ENCODE data around the gene KLHL1. TPM values are rescaled to one million over a fixed set of nuclear protein-coding genes. Genes with fewer than 3 reads are reported as not detected.

Gene KLHL1
- total RNA-seq, 1 donor from 2014 or later, result not detected

DNA sequence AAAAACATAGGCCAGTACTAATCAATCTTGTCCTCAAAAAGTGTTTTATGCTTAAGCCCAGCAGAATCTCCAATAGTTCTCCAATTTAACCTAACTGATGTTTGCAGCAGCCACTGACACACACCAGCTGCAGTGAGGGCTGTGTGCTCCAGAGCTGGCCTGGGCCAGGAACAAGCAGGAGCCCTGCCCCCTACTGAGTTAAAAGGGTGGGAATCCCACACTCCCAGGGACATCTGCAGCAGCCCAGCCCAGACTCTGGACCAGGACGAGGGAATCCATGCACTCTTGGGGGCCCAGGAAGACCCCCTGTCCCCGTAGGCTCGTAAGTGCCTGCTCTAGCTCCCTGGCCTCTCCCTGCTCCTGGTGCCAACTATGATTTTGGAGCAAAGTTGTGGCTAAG, 92.1 kb downstream of the KLHL1 start:
- FAIRE-seq (no peak), DNase-seq (ENCODE audit: low read depth) (no peak)
- Mint-ChIP-seq H3K27me3 (ENCODE audit: low read depth, unreplicated experiment) (no peaks in the 10 kb centered on the region), H3K4me3 (ENCODE audit: unreplicated experiment) (no peak overlapping the region), H3K4me1 (ENCODE audit: low read depth, unreplicated experiment) (no peaks in the 10 kb centered on the region), H3K27ac (ENCODE audit: unreplicated experiment) (no peak overlapping the region), H3K36me3 (ENCODE audit: low read depth, unreplicated experiment) (no peaks in the 10 kb centered on the region), H3K9me3 (ENCODE audit: unreplicated experiment) (no peaks in the 10 kb centered on the region)
- Histone ChIP-seq H3K4me3 (ENCODE audit: insufficient read depth, low read depth, low read length) (no peak overlapping the region), H3K79me2 (ENCODE audit: insufficient read depth, low read length) (no peaks in the 10 kb centered on the region), H3K4me1 (ENCODE audit: insufficient read depth, low read length) (no peaks in the 10 kb centered on the region), H3K27ac (ENCODE audit: low read depth, low read length) (no peak overlapping the region), H2AFZ (ENCODE audit: low read depth, low read length) (no peak overlapping the region), H4K20me1 (ENCODE audit: insufficient read depth, low read length) (no peaks in the 10 kb centered on the region), H3K4me2 (ENCODE audit: low read length) (no peak overlapping the region), H3K9ac (ENCODE audit: low read length) (no peak overlapping the region), H3K36me3 (ENCODE audit: insufficient read depth, low read length) (no peaks in the 10 kb centered on the region), H3K9me3 (ENCODE audit: insufficient read depth, low read depth, low read length) (no peaks in the 10 kb centered on the region), H3K27me3 (ENCODE audit: insufficient read depth, low read length) (no peaks in the 10 kb centered on the region)
- TF ChIP-seq, protein P1, sequence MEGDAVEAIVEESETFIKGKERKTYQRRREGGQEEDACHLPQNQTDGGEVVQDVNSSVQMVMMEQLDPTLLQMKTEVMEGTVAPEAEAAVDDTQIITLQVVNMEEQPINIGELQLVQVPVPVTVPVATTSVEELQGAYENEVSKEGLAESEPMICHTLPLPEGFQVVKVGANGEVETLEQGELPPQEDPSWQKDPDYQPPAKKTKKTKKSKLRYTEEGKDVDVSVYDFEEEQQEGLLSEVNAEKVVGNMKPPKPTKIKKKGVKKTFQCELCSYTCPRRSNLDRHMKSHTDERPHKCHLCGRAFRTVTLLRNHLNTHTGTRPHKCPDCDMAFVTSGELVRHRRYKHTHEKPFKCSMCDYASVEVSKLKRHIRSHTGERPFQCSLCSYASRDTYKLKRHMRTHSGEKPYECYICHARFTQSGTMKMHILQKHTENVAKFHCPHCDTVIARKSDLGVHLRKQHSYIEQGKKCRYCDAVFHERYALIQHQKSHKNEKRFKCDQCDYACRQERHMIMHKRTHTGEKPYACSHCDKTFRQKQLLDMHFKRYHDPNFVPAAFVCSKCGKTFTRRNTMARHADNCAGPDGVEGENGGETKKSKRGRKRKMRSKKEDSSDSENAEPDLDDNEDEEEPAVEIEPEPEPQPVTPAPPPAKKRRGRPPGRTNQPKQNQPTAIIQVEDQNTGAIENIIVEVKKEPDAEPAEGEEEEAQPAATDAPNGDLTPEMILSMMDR (IDR thresholded peaks at IDR 0.05; ENCODE audit: insufficient read depth, low read depth, low read length), result no peak
- TF ChIP-seq EZH2 (IDR thresholded peaks at IDR 0.05; ENCODE audit: insufficient read depth, low read length), result no peak

DNA sequence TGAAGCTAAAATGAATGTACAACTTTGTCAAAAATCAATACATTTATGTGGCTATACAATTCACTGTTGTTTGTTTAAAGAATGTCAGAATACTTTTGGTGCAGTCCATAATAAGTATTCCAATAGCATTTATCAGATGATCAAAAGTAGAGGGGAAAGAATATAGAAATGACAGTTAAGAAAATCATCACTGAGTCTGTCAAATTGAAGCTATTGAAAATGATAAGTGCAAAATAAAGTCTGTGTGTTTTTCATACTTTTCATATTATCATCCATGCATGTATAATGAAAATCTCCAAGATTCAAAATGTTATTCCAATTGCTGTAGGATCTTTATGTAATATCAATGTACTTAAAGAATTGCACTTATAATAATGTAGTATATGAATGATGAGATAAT, 93.9 kb downstream of the KLHL1 start:
- no peak for DNase-seq (ENCODE audit: low read depth)

DNA sequence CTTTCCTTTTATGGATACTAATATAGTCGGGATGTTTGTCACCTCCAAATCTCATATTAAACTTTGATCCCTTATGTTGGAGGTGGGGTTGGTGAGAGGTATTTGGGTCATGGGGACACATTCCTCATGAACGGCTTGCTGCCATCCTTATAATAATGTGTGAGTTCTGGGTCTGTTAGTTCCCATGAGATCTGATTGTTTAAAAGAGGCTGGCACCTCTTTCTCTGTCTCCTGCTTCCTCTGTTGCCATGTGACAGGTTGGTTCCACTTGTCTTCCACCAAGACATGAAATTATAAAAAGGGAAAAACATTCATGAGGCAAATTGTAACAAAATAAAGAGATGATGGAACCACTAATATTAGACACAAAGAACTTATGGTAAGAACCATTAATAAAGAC, 108.4 kb downstream of the KLHL1 start:
- Histone ChIP-seq H2AFZ (ENCODE audit: low read depth, low read length) (no peak overlapping the region), H3K4me1 (ENCODE audit: insufficient read depth, low read length) (no peaks in the 10 kb centered on the region), H3K79me2 (ENCODE audit: insufficient read depth, low read length) (no peaks in the 10 kb centered on the region), H3K27me3 (ENCODE audit: insufficient read depth, low read length) (no peaks in the 10 kb centered on the region), H3K27ac (ENCODE audit: low read depth, low read length) (no peak overlapping the region), H3K9ac (ENCODE audit: low read length) (no peak overlapping the region), H3K4me2 (ENCODE audit: low read length) (no peak overlapping the region), H3K4me3 (ENCODE audit: insufficient read depth, low read depth, low read length) (no peak overlapping the region), H3K9me3 (ENCODE audit: insufficient read depth, low read depth, low read length) (no peaks in the 10 kb centered on the region), H4K20me1 (ENCODE audit: insufficient read depth, low read length) (no peaks in the 10 kb centered on the region), H3K36me3 (ENCODE audit: insufficient read depth, low read length) (no peaks in the 10 kb centered on the region)
- no peaks in the 10 kb centered on the region for H3K36me3 Mint-ChIP-seq (ENCODE audit: low read depth, unreplicated experiment)
- no peaks in the 10 kb centered on the region for H3K4me1 Mint-ChIP-seq (ENCODE audit: low read depth, unreplicated experiment)
- no peak for FAIRE-seq
- no peak overlapping the region for H3K27ac Mint-ChIP-seq (ENCODE audit: unreplicated experiment)
- no peak overlapping the region for H3K4me3 Mint-ChIP-seq (ENCODE audit: unreplicated experiment)
- no peaks in the 10 kb centered on the region for H3K9me3 Mint-ChIP-seq (ENCODE audit: unreplicated experiment)
- H3K27me3 Mint-ChIP-seq (ENCODE audit: low read depth, unreplicated experiment), result no peaks in the 10 kb centered on the region
- no peak for DNase-seq (ENCODE audit: low read depth)
- TF ChIP-seq, protein P1 (IDR thresholded peaks at IDR 0.05; ENCODE audit: insufficient read depth, low read depth, low read length), result no peak
- TF ChIP-seq EZH2 (IDR thresholded peaks at IDR 0.05; ENCODE audit: insufficient read depth, low read length), result no peak

More for the DNA sequence above, 93.9 kb downstream of the KLHL1 start:
- no peaks in the 10 kb centered on the region for H3K9me3 Mint-ChIP-seq (ENCODE audit: unreplicated experiment)
- Histone ChIP-seq H3K9me3 (ENCODE audit: insufficient read depth, low read depth, low read length) (no peaks in the 10 kb centered on the region), H2AFZ (ENCODE audit: low read depth, low read length) (no peak overlapping the region), H4K20me1 (ENCODE audit: insufficient read depth, low read length) (no peaks in the 10 kb centered on the region), H3K4me3 (ENCODE audit: insufficient read depth, low read depth, low read length) (no peak overlapping the region), H3K27me3 (ENCODE audit: insufficient read depth, low read length) (no peaks in the 10 kb centered on the region), H3K9ac (ENCODE audit: low read length) (no peak overlapping the region), H3K36me3 (ENCODE audit: insufficient read depth, low read length) (no peaks in the 10 kb centered on the region), H3K79me2 (ENCODE audit: insufficient read depth, low read length) (no peaks in the 10 kb centered on the region), H3K4me1 (ENCODE audit: insufficient read depth, low read length) (no peaks in the 10 kb centered on the region), H3K4me2 (ENCODE audit: low read length) (no peak overlapping the region), H3K27ac (ENCODE audit: low read depth, low read length) (no peak overlapping the region)
- no peak overlapping the region for H3K4me3 Mint-ChIP-seq (ENCODE audit: unreplicated experiment)
- H3K4me1 Mint-ChIP-seq (ENCODE audit: low read depth, unreplicated experiment), result no peaks in the 10 kb centered on the region
- no peaks in the 10 kb centered on the region for H3K27me3 Mint-ChIP-seq (ENCODE audit: low read depth, unreplicated experiment)
- H3K27ac Mint-ChIP-seq (ENCODE audit: unreplicated experiment), result no peak overlapping the region
- H3K36me3 Mint-ChIP-seq (ENCODE audit: low read depth, unreplicated experiment), result no peaks in the 10 kb centered on the region
- no peak for FAIRE-seq
- TF ChIP-seq, protein P1 (IDR thresholded peaks at IDR 0.05; ENCODE audit: insufficient read depth, low read depth, low read length), result no peak
- no peak for TF ChIP-seq EZH2 (IDR thresholded peaks at IDR 0.05; ENCODE audit: insufficient read depth, low read length)
